Parathyroid adenoma (tissue), 2 donors: ENCODE results near the gene DIAPH2.

Source experiments
- H2AFZ ChIP-seq: fragments of 300-600 bp; sonication (generic); one replicate; pipeline ENCODE4 v1.7.0; 2017; ENCODE audit warnings: antibody characterized with exemption, mild to moderate bottlenecking
- H3K27ac ChIP-seq: fragments of 300-600 bp; sonication (generic); one replicate; pipeline ENCODE4 v1.7.0; 2017
- H3K27me3 ChIP-seq: fragments of 300-600 bp; sonication (generic); one replicate; pipeline ENCODE4 v1.7.0; 2017; ENCODE audit warnings: low read length; ENCODE audit not compliant: control insufficient read depth, insufficient read depth
- H3K36me3 ChIP-seq: fragments of 300-600 bp; sonication (generic); one replicate; pipeline ENCODE4 v1.7.0; 2017; ENCODE audit warnings: low read length; ENCODE audit not compliant: control insufficient read depth, insufficient read depth
- H3K4me1 ChIP-seq: fragments of 300-600 bp; sonication (generic); one replicate; pipeline ENCODE4 v1.7.0; 2017; ENCODE audit warnings: control low read depth
- H3K4me2 ChIP-seq: fragments of 300-600 bp; sonication (generic); one replicate; pipeline ENCODE4 v1.7.0; 2017; ENCODE audit warnings: low read length
- H3K4me3 ChIP-seq: fragments of 300-600 bp; sonication (generic); one replicate; pipeline ENCODE4 v1.7.0; 2017; ENCODE audit warnings: low read depth, low read length
- H3K79me2 ChIP-seq: fragments of 300-600 bp; sonication (generic); one replicate; pipeline ENCODE4 v1.7.0; 2017; ENCODE audit warnings: control low read depth
- H3K9ac ChIP-seq: fragments of 300-600 bp; sonication (generic); one replicate; pipeline ENCODE4 v1.7.0; 2017; ENCODE audit warnings: mild to moderate bottlenecking
- H3K9me3 ChIP-seq: fragments of 300-600 bp; sonication (generic); one replicate; pipeline ENCODE4 v1.7.0; 2017; ENCODE audit warnings: low read length; ENCODE audit not compliant: control insufficient read depth
- CTCF ChIP-seq: fragments of 300-600 bp; sonication (generic); IDR thresholded peaks from one replicate; pipeline ENCODE4 v1.7.0; 2017; ENCODE audit warnings: antibody characterized with exemption, mild to moderate bottlenecking
- donor health status: primary hyperparathyroidism.

Gene DIAPH2

DNA sequence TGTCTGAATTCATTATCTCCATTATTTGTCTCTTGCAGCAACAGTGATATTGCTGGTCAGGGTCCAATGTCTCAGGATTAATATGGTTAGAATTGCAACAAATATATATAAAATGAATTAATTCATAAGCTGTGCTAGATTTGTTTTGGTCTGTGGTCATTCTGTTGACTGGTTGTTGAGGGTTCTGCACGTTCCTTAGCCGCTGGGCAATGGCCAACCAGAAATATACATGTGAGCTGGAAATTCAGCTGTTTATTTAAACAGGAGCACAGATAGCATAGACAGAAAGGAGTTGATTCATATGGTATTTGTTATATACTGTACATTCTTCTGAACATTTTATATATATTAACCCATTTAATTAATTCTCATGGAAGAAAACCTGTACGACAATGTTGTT lies 299.9 kb downstream of the DIAPH2 start:
- H3K4me3 ChIP-seq = no peak overlapping the region
- H3K36me3 ChIP-seq = no peaks in the 10 kb centered on the region
- no peak for TF ChIP-seq CTCF
- no peaks in the 10 kb centered on the region for H3K27me3 ChIP-seq
- no peaks in the 10 kb centered on the region for H3K79me2 ChIP-seq
- no peaks in the 10 kb centered on the region for H3K9me3 ChIP-seq
- no peaks in the 10 kb centered on the region for H3K4me1 ChIP-seq
- H2AFZ ChIP-seq = no peak overlapping the region
- H3K27ac ChIP-seq = no peak overlapping the region
- no peak overlapping the region for H3K4me2 ChIP-seq
- no peak overlapping the region for H3K9ac ChIP-seq

- H3K27me3 ChIP-seq = no peaks in the 10 kb centered on the region
- H3K36me3 ChIP-seq = no peaks in the 10 kb centered on the region
- H3K27ac ChIP-seq = no peak overlapping the region
- H3K4me1 ChIP-seq = no peaks in the 10 kb centered on the region
- TF ChIP-seq CTCF = no peak
- H2AFZ ChIP-seq = no peak overlapping the region
- no peak overlapping the region for H3K4me2 ChIP-seq
- no peaks in the 10 kb centered on the region for H3K79me2 ChIP-seq
- no peak overlapping the region for H3K4me3 ChIP-seq
- no peak overlapping the region for H3K9ac ChIP-seq
- H3K9me3 ChIP-seq = no peaks in the 10 kb centered on the region
These were observed 300.4 kb downstream of the DIAPH2 start for GRCh38 chrX:96985046-96985445.

DNA sequence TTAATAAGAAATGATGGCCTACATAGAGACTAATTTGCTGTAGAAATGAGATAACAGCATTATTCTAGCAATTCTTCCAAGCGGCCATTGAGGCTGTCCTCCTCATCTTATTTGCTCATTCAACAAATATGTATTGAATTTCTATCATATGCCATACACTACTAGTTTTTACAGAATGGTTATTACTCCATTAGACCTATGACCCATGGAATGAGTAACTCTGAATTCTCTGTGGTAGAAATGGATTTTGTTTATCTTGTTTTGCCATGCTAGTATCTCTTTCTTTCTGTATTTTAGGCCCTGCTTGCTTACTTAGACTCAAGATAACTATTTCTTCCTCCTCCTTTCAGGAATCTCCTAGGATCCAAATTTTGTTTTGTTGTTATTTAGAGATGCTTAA lies 302.6 kb downstream of the DIAPH2 start:
- Histone ChIP-seq H3K9me3 (no peaks in the 10 kb centered on the region), H3K9ac (no peak overlapping the region), H3K27me3 (no peaks in the 10 kb centered on the region), H3K36me3 (no peaks in the 10 kb centered on the region), H3K27ac (no peak overlapping the region), H3K79me2 (no peaks in the 10 kb centered on the region), H2AFZ (no peak overlapping the region), H3K4me1 (no peaks in the 10 kb centered on the region), H3K4me2 (no peak overlapping the region), H3K4me3 (no peak overlapping the region)
- no peak for TF ChIP-seq CTCF

- no peaks in the 10 kb centered on the region for H3K27me3 ChIP-seq
- H2AFZ ChIP-seq = no peak overlapping the region
These were observed 305.4 kb downstream of the DIAPH2 start for GRCh38 chrX:96989830-96990571.

More at GRCh38 chrX:96989830-96990571, 305.4 kb downstream of the DIAPH2 start:
- no peaks in the 10 kb centered on the region for H3K36me3 ChIP-seq
- no peaks in the 10 kb centered on the region for H3K9me3 ChIP-seq
- H3K9ac ChIP-seq = no peak overlapping the region
- no peak overlapping the region for H3K4me3 ChIP-seq
- no peaks in the 10 kb centered on the region for H3K79me2 ChIP-seq
- H3K4me2 ChIP-seq = no peak overlapping the region
- TF ChIP-seq CTCF = no peak
- H3K27ac ChIP-seq = no peak overlapping the region
- no peaks in the 10 kb centered on the region for H3K4me1 ChIP-seq
